Measurements from ENCODE around the gene MIER1.

The MIER1 gene

DNA sequence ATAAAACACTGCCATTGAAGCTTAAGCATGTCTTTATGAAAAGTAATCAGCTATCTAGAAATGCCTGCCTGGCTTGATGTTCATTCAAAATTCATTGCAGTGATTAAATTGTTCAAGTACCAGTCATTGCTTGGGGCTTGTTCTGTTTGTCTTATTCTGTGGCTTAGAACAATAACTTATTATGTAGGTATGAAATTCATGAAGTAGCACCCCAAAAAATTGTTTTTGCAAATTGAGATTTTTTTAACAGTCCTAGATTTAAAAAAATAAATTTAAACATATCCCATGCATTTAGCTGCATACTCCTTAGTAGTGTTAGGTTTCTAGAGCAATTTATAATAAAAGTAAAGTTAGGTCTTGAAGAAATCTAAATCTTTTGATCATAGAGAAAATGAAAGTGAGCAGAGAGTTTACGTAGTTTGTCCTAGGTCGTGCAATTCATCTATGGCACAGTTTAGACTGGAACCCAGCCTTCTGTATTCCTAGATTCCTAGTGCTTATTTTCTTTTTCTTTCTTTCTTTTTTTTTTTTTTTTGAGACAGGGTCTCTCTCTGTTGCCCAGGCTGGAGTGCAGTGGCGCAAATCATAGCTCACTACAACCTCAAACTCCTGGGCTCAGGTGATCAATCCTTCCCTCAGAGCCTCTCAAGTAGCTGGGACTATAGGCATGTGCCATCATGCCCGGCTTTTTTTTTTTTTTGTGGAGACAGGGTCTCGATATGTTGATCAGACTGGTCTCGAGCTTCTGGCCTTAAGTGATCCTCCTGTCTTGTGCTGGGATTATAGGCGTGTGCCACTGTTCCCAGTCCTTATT is 9.3 kb downstream of the MIER1 start (continued):
- peak; percentile 32 for TF ChIP-seq PRDM10 (tag by site-specific recombination; IDR thresholded peaks at IDR 0.05)

DNA sequence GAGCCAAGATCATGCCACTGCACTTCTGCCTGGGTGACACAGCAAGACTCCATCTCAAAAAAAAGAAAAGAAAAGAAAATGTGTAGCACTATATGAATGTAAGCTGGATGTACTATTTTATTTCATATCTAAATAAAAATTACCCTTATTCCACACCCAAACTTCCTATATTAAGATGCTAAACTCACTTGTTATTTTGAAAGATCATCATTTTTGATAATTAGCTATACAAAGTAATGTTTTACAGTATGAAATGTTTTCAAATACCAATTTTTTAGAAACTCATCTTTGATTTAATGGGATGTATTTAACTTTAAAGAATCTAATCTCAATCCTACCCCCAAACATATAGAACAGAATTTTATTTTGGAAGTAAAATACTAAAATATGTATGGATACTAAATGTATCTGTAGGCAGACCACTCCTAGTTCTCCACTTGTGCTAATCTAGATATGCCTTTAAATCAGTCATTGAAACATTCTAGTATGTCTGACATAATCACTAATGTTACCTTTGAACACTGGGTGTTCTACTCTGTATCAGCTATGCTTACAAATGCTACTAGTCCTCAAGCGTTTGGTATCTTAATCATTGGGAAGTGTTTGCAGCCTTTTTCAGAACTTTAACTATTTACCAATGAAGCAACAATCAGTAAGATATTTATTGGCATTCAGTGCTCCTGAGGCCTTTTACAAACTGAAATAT is 12.9 kb downstream of the MIER1 start:
- TF ChIP-seq, protein P1, sequence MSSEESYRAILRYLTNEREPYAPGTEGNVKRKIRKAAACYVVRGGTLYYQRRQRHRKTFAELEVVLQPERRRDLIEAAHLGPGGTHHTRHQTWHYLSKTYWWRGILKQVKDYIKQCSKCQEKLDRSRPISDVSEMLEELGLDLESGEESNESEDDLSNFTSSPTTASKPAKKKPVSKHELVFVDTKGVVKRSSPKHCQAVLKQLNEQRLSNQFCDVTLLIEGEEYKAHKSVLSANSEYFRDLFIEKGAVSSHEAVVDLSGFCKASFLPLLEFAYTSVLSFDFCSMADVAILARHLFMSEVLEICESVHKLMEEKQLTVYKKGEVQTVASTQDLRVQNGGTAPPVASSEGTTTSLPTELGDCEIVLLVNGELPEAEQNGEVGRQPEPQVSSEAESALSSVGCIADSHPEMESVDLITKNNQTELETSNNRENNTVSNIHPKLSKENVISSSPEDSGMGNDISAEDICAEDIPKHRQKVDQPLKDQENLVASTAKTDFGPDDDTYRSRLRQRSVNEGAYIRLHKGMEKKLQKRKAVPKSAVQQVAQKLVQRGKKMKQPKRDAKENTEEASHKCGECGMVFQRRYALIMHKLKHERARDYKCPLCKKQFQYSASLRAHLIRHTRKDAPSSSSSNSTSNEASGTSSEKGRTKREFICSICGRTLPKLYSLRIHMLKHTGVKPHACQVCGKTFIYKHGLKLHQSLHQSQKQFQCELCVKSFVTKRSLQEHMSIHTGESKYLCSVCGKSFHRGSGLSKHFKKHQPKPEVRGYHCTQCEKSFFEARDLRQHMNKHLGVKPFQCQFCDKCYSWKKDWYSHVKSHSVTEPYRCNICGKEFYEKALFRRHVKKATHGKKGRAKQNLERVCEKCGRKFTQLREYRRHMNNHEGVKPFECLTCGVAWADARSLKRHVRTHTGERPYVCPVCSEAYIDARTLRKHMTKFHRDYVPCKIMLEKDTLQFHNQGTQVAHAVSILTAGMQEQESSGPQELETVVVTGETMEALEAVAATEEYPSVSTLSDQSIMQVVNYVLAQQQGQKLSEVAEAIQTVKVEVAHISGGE (tag by site-specific recombination; conservative IDR thresholded peaks at IDR 0.05; ENCODE audit: low read depth): no peak
- no peak for TF ChIP-seq ZNF248 (tag by site-specific recombination; IDR thresholded peaks at IDR 0.05)
- TF ChIP-seq ZNF660 (tag by site-specific recombination; IDR thresholded peaks at IDR 0.05): peak; percentile 59; the same call in 1 of the 2 replicates
- Histone ChIP-seq H3K4me3 (ENCODE audit: low read depth, low read length) (no peak overlapping the region), H3K9me3 (ENCODE audit: control insufficient read depth, insufficient read depth, low read depth, low read length) (no peaks in the 10 kb centered on the region), H3K36me3 (ENCODE audit: control insufficient read depth in 2 of 2, insufficient read depth in 1 of 2, low read length in 2 of 2) (peaks cover 0 to 8% of the 10 kb centered on the region in 2 experiments; a peak in 1 of 3 replicates), H3K4me1 (ENCODE audit: control insufficient read depth, insufficient read depth, low read length) (peaks cover 6% of the 10 kb centered on the region), H3K27ac (ENCODE audit: extremely low read depth, low read depth, low read length) (no peak overlapping the region; the same call in 1 of the 2 replicates)
- POLR2A ChIA-PET: interaction anchor here (1.5 kb wide), 1 partner anchor 13 kb away, joined by 6 read pairs; the partner anchor contains the start of genes DNAI4 and MIER1
- CTCF ChIA-PET: interaction anchor here (0.6 kb wide), 1 partner anchor 54 kb away, joined by 3 read pairs; no protein-coding TSS in a partner anchor

DNA sequence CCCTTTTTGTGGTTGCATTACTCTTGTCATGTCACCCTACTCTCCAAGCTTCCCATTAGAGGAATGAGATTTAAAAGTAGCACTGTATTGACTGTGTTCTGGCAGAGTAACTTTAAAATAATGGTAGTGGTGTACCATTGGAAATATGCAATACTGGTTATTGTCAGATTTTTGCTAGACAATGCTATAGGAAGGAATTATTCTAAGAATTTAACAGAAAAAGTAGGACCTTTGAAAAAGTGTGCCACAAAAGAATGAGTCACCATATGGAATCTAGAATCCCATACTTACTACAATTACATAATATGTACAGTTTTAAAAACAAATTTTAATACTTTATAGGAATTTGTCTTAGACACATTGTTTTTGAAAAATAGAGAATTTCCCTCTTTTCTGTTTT is 13.8 kb downstream of the MIER1 start:
- ChIA-PET CTCF (no interaction called here), POLR2A (interaction anchor here (1.5 to 1.6 kb wide), 2 partner anchors 8 to 14 kb away, joined by 6 read pairs; partner anchors contain the start of genes DNAI4 and MIER1)
- peaks cover 6% of the 10 kb centered on the region for H3K4me1 ChIP-seq (ENCODE audit: control insufficient read depth, insufficient read depth, low read length)
- peaks cover 0 to 8% of the 10 kb centered on the region in 2 experiments; a peak in 1 of 3 replicates for H3K36me3 ChIP-seq (ENCODE audit: control insufficient read depth in 2 of 2, insufficient read depth in 1 of 2, low read length in 2 of 2)
- TF ChIP-seq, protein P2, sequence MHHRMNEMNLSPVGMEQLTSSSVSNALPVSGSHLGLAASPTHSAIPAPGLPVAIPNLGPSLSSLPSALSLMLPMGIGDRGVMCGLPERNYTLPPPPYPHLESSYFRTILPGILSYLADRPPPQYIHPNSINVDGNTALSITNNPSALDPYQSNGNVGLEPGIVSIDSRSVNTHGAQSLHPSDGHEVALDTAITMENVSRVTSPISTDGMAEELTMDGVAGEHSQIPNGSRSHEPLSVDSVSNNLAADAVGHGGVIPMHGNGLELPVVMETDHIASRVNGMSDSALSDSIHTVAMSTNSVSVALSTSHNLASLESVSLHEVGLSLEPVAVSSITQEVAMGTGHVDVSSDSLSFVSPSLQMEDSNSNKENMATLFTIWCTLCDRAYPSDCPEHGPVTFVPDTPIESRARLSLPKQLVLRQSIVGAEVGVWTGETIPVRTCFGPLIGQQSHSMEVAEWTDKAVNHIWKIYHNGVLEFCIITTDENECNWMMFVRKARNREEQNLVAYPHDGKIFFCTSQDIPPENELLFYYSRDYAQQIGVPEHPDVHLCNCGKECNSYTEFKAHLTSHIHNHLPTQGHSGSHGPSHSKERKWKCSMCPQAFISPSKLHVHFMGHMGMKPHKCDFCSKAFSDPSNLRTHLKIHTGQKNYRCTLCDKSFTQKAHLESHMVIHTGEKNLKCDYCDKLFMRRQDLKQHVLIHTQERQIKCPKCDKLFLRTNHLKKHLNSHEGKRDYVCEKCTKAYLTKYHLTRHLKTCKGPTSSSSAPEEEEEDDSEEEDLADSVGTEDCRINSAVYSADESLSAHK (tag by site-specific recombination; IDR thresholded peaks at IDR 0.05): 0 out of 2 replicates have a peak, but pooled peaks have one; percentile 32
- TF ChIP-seq ZNF362 (tag by site-specific recombination; IDR thresholded peaks at IDR 0.05): peak; percentile 47; the same call in 1 of the 2 replicates
- TF ChIP-seq ZNF777 (tag by site-specific recombination; IDR thresholded peaks at IDR 0.05; ENCODE audit: borderline replicate concordance): no peak
- TF ChIP-seq ZNF561 (tag by site-specific recombination; IDR thresholded peaks at IDR 0.05; ENCODE audit: borderline replicate concordance): no peak
- no peak overlapping the region for H3K4me3 ChIP-seq (ENCODE audit: low read depth, low read length)
- no peaks in the 10 kb centered on the region for H3K9me3 ChIP-seq (ENCODE audit: control insufficient read depth, insufficient read depth, low read depth, low read length)
- H3K27ac ChIP-seq (ENCODE audit: extremely low read depth, low read depth, low read length): no peak overlapping the region

Data from HEK293 (cell line).